HS-27A (cell line): ENCODE measurements around the gene RNF220.
"Not testable (repeated sequence)": the region's sequence is repeated elsewhere in the genome, so short reads cannot be mapped to it uniquely, and the experiment has no call there.

Experiments
- DNase-seq: peaks from one replicate; pipeline ENCODE4 v3.0.0-alpha.2; 2012; ENCODE audit warnings: low read depth, missing footprints

RNF220 gene

DNA sequence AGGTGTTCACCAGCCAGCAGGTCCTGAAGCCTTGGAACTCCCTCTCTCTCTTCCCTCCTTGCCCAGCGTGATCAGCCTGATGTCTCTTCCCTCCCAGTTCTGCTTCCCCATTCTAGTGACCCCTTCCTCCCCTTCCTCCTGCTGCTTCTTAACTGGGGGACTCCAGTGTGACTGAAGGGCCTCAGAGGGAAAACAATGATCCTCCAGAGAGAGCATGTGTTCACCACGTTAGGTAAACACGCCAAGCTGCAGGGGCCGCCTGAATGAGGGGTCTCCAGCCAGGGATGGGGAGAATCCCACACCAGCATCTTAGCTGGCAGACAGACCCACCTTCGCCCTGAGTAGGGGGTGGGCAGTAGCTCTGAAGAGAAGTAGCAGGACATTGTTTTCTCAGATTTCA lies 144.5 kb downstream of the RNF220 start:
- no peak for DNase-seq

DNA sequence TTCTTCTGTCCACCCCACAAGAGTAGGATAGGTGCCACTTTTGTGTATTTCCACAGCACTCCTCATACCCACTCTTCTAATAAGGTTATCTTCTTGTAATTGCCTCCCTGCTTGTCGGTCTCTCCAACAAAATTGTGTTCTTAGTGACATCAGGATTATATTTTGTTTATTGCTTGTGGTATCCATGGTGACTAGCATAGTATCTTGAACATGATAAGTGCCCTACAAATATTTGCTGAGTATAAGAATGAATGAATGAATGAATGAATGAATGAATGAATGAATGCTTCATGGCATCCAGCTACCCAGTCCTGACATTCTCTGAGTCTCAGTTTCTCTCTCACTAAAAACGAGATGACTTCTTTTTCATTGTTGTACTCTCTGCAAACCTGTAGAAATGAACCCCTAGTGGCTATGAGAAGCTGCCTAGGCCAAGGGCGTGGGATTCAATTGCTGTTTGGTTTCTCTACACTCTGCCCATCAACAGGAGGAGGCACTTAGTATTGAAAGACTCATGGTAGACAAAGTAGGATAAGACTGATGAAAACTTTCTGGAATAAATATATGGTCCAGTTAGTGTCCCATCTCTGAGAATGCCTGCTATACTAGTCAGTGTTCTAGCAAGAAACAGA lies 148.2 kb downstream of the RNF220 start:
- no peak for DNase-seq

DNA sequence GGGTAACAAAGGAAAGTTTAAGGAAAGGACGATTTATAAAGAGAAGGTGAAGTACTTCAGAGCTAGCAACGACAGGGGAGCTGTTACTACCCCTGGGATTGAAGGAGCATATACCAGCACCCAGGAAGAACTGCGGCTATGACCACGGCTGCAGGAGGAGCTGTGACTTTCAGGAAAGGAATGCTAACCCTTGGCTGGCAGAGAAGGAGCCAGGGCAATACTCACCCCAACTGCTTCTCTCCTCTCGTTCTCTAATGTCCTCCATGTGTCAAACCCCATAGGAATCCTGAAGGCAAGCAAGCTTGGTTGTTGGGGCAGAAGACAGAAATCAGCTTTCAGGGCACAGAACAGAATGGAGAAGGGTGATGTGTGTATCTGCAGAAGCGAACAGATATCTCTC lies 148.7 kb downstream of the RNF220 start:
- peak; percentile 75 for DNase-seq

DNA sequence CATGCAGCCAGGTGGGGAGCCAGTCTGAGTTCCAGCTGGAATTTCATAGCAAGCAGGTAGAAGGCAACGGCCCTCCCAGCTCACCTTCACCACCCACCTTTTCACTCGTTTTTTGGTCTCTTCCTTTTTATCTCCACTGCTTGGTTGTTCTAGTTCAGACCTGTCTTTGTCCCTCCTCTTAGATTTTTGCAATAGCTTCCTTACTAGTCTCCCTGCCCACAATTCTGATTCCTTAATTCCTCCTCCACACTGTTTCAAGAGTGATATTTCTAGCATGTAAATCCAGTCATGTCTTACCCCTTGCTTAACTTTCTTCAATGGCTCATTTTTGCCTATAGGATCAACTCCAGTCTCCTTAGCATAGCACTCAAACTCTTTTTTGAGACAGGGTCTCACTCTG lies 149.7 kb downstream of the RNF220 start:
- no peak for DNase-seq

DNA sequence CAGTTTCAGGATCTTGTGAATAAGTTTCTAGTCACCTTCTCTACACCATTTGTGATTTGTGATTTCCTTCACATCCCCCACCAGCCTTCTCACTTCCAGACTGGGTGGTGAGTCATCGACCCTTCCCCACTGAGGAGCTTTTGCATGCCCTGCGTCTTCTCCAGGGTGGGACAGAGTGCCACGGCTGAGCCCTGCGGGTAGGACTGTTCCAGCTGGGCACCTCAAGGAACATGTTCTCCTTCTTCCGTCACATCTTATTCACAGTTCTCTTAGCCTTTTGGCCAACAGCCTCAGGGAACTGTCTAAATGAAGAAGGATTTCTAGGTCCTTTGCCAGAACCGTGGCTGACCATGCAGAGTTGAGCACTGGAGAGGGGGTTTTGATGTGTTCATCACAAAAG lies 152.7 kb downstream of the RNF220 start:
- no peak for DNase-seq

DNA sequence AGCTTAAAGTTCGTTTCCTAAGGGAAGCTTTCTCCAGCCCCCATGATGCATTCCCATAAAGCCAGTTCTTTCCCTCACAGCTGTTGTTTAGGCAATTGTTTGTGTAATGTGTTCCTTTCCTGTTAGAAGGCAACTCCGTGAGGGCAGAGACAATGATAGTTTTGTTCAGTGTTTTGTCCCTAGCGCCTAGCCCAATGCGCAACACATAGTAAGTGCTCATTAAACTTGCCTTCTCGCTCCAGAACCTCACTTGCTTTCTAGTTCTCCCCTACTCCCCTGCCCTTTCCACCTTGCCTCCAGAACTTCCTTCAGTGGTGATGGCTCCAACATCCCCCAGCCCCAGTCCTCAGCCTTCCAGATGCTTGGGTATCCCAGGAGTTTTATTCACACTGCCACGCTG lies 153.8 kb downstream of the RNF220 start:
- DNase-seq: no peak

DNA sequence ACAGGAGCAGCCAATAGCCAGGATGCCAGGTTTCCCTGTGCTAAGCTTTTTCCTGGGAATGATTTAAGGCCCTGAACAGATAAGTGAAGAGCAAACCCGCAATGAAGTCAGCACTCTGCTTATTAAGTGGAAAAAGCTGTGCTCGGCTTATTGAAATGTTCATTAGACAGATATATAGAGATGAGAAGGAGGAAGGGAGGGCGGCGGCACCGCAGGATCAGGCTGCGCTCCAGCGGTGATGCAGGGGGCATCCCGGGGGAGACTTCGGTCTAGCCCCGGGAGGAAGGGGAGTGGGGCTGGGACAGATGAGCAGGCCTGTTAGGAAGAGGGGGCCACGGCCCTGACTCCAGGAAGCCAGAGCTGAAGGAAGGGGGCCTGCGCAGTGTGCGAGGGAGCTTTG lies 154.3 kb downstream of the RNF220 start:
- DNase-seq: no peak

DNA sequence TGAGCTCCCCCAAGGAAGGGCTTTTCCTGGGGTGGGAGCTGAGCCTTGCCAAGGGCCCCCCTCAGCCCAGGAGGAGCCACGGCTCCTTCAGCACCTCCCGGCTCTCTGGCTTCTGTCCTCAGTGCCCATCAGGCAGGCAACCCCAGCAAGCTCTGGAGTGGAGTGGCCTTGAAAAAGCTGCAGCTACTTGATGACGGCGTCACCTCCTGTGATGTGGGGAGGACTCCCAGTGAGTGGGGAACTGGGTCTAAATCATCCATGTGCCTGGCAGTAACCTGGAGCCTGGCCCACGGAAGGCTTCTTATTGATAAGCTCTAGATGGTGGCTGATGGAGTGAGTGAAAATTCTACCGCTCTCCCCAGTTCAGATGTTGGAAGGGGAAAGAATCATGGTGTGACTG lies 154.9 kb downstream of the RNF220 start:
- DNase-seq: no peak

DNA sequence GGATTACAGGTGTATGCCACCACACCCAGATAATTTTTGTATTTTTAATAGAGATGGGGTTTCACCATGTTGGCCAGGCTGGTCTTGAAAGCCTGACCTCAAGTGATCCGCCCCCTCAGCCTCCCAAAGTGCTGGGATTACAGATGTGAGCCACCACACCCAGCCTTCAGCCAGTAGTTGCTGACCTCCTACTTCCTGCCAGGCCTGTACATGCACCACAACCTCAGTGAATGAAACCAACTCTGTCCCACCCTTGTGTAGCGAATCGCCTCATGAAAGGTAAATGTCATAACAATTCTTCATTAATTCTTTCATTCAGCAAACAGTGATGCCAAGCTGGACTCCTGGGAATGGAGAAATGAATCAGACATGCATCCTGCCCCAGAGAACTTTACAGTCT lies 155.6 kb downstream of the RNF220 start:
- DNase-seq: not testable (repeated sequence)

DNA sequence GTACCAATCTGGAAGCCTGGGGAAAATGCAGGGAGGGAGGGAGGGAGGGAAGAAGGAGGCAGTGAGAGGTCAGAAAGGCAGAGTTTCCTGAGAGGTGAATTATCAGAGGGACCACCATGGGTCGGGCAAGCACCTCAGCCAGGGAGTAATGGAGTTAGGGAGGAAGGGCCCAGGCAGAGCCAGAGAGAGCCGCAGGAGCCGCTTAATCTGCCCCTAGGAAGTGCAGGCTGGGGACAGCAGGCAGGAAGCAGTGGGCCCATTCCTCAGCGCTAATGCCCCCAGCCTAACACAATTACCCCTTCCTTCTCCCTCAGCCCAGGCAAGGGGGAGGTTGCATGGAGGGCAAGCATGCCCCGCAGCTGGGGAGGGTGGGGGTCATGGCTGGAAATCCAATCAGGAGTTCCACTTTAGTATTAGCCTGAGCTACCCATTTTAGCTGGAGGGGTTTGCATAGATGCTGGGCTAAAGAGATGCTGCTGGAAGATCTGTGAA lies 160.2 kb downstream of the RNF220 start:
- DNase-seq: no peak

DNA sequence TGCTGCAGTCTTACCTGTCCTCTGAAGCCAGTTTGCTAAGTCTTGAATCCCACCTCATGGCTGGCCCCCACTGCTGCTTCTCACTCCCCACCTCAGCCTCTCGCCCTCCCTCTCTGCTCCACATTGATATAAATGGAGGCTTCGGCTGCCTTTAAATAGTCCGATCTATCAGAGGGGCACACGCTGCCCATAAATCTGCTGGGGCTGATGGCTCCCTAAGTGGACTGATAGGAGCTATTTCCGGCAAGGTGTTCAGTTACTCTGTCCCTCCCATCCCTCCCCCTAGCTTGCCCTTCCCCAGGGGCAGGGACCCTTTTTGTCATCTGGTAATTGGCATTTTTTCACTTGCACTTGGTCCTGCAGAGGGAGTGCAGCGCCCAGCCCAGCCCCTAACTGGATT lies 160.8 kb downstream of the RNF220 start:
- no peak for DNase-seq

DNA sequence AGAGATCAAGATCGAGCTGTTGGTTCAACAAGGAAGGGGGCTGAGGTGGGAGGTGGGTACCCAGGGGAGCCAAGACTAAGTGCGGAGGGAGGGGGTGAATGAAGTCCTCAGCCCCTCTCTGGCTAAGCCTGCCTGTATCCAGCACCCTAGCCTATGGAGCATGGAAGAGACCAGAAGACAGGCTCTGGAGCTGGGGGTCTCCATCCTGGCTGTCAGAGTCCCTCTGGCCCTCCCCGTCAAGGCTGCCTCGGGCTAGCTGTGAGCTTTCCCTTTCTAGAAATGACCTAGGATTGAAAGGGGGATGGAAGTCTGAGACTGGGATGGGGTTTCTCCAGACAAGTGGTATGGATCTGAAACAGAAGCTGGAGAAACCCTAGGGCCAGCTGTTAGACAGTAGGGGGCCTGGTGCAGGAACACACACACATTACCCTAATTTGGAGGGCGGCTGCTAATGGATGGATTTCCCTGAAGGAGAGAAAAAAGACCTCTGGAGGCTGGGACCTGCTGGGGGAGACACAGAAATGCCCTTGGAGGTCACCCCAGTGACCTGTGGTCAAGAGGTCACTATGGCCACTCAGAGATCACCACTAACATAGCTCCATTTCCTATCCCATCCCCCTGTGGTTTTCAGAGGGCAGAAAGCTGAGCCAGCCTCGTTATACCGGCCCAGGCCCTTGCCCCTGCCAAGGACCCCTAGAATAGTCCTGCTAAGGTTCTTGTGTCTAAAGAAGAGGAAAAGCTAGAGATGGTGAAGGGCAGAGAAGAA lies 161.4 kb downstream of the RNF220 start:
- DNase-seq: no peak

DNA sequence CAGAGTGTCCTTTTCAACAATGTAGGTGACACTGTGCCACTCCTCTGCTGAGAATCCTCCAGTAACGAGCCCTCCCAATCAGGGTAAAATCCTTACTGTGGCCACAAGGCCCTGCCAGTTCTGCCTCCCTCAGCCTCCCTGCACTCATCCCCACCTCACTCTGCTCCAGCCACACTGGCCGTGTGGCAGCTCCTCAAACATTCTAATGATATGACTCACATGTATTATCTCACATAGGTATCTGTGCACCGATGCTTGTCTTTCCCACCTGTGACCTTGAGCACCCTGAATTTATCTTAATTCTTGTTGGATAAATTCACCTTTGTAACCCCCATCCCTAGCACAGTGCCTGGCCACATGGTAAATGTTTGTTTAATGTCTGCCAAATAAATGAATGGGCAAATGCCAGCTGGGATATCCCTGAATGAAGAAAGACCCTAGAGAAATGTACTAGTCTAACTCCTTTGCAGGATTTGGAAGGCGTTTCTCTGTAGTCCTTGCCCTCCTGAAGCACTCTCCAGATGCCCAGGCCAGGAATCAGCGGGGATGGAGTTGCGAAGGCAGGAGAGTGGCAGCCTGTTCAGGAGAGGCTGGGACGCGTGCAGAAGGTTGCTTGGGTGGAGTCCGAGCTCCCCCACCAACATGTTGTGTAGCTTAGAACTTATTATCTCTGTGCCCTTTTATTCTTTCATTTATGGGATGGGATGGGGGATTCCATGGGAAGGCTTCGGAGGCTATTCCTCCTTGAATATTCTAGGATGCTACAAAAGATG lies 163.3 kb downstream of the RNF220 start:
- DNase-seq: no peak

DNA sequence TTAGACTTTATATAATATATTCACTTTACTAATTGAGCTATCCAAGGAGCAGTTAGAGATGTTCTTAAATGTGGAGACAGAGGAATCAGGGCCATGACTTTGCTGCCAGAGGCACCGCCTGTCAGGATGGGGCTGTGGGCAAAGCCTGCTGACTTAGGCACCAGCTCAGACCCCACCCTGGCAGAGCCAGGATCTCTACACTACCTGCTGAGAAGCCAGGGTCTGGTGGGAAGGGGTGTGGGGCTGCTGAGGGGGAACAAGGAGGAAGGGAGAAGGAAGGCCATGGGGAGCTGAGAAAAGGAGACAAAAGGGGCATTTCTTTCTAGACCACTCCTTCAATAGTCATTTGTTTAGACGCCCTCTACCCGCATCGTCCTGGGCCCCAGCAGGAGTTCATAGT lies 164.4 kb downstream of the RNF220 start:
- DNase-seq: no peak

DNA sequence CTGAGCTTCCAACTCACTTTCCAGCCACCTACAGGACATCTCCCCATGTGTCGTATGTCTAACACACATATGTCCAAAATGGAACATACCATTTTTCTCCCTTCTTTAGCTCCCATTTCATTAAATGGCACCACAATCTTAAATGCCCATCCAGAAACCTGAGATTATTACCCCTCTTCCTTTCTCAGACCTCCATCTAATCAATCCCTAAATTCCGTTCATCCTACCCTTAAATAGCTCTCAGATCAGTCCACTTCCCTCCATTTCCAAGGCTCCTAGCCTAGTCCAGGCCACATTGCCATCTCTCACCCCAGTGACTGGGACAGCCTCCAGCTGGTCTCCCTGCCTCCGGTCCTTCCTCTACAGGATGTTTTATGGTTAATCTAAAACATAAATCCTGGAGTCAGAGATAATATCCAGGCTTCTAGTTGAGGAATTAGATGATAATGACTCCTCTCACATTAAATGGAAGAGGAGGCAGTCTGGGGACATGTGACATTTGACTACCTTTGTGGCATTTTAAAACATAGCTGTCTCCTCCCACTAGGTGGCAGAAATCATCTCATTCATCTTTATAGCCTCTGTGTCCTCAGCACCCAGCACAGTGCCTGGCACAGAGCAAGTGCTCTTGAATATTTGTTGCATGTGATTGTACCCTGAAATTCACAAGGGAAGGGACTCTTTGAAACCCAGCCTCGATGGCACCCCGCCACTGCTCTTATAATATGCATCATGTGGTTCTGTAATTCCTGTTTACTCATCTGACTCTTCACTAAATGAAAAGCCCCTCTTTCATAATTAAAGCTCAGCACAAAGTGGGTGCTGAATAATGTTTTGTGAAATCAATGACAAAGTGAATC lies 166.9 kb downstream of the RNF220 start:
- DNase-seq: no peak

DNA sequence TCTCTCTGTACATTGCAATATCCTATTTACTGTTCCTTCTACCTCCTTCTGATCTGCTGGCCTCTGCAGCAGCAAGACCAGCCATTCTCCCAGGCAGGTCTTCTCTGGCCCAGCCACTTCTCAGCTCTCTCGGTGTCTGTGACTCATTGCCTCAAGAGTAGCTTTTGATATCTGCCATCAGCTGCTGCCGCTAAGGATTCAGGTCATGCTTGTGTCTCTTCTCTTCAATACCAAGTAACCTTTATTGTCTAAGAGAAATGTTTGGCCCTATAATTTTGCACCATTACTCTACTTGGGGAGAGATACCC lies 167.5 kb downstream of the RNF220 start:
- DNase-seq: no peak

DNA sequence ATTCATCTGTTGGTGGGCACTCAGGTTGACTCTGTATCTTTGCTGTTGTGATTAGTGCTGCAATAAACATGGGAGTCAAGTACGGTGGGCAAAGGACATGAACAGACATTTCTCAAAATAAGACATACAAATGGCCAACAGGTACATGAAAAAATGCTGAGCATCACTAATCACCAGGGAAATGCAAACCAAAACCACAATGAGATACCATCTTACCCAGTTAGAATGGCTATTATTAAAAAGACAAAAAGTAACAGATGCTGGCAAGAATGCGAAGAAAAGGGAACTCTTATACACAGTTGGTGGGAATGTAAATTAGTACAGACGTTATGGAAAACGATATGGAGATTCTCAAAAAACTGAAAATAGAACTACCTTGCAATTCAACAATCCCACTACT lies 170.3 kb downstream of the RNF220 start:
- no peak for DNase-seq

DNA sequence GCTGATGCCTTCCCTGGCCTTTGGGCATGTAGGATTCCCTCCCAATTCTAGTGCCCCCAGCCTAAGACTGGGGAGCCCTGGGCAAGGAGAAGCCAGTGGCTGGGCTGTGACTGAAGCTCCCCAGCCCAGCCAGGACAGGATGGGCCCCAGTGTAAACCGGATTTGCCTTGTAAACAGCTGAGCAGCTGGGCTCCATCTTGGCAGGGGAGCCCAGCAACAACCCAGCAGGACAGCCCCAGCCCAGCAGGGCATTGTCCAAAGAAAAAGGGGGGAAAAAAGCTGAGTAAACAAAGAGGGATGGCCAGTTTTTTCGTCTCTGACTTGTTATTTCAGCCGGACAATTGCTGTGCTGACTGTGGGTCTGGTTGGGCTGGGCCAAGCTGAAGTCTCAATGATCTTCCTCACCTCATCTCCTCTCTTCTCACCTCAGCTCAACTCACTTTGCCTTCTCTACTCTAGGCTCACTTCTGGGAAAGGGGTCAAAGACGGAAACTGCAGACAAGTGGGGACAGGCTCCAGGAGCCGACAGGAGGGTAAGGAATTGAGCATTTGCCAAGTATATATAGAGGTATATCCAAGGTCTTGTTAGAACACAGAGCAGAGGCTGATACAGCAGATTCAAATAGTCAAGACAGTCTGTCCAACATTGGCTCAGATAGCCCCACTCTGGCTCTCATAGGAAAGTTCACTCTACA lies 171.5 kb downstream of the RNF220 start:
- no peak for DNase-seq

DNA sequence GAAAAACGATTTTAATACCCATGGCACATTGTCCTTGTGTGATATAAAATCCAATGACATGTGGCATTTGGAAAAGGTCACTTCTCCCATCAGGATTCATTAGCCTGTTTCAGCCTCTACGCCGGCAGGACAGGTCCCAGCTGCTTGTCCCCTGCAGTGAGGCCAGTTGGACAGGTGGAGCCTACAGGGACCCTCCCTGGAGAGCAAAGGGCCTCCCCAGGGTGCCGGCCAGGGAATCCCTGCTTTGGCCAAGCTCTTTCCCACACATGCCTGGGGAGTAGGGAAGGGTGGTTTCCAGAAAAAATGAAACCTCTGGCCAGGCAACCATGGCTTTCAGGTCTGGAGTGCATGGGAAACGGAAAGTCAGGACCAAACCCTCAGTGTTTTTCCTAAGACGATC lies 176.2 kb downstream of the RNF220 start:
- DNase-seq: no peak

DNA sequence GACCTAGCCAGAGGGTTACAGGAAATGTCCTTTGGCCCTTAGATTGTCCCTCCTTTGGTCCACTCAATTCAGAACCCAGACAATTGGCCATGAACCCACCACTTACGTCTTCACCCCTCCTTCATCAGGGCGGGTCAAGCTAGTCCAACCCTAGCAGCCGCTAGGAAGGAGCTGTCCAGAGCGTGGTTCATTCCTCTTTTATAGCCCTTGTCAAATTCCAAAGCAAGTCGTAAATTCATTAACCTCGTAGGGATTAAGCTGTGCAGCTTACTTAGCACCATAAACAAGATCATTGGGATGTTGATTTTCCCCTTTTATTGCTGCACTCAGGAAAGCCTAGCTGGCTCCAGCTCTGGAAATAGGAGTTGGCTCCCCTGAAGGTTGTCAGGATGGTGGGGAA lies 179.1 kb downstream of the RNF220 start:
- no peak for DNase-seq

DNA sequence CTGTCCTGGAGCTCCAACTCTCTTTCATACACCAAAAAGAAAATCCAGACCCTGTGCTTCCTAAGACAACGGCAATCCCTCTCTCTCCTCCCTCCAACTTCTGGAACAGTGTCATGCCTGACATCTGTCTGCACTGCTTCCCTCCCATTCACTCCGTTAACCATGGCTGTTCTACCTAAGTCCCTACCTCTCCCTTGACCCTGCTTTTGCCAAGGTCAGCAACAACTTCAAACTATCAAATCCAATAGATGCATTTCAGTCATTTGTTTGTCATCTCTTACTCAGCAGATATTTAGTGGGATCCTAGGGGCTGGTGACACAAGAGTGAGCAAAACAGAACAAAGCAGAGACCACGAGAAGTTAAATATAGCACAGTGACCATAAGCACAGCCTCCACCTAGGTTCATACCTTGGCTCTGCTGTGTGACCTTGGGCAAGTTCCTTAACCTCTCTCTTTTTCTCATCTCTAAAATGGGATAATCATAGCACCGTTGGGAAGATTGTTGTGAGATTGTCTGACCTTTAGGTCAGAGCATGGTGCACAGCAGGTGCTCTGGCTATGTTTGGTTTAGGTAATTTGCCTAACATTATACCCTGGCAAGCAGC lies 180.4 kb downstream of the RNF220 start:
- DNase-seq: no peak
